ENCODE results near the gene NTN1.

Gene NTN1

GRCh38 chr17:9037736-9038135, 16.4 kb downstream of the NTN1 start:
- Histone ChIP-seq H3K27ac (ENCODE audit: low read depth, low read length) (no peak overlapping the region), H3K79me2 (ENCODE audit: control insufficient read depth, low read length) (no peaks in the 10 kb centered on the region), H3K27me3 (ENCODE audit: control insufficient read depth, low read length) (no peaks in the 10 kb centered on the region), H4K20me1 (ENCODE audit: control insufficient read depth, insufficient read depth, low read depth, low read length) (no peaks in the 10 kb centered on the region), H3K9me3 (ENCODE audit: control insufficient read depth, insufficient read depth, low read length) (no peaks in the 10 kb centered on the region), H3K36me3 (ENCODE audit: control insufficient read depth, low read length) (no peaks in the 10 kb centered on the region), H3K4me2 (ENCODE audit: low read length) (no peak overlapping the region), H3K9me2 (replicated peaks; ENCODE audit: control insufficient read depth, low read length) (no peaks in the 10 kb centered on the region), H3K4me1 (ENCODE audit: control insufficient read depth, low read length) (no peaks in the 10 kb centered on the region), H3K4me3 (ENCODE audit: low read length) (no peak overlapping the region), H3F3A (ENCODE audit: control insufficient read depth, insufficient read depth) (no peaks in the 10 kb centered on the region)
- TF ChIP-seq EZH2phosphoT487 (IDR thresholded peaks at IDR 0.05; ENCODE audit: borderline replicate concordance, low read length): no peak
- no peak for TF ChIP-seq CTCF (IDR thresholded peaks at IDR 0.05; ENCODE audit: low read depth, low read length, poor library complexity, severe bottlenecking)

GRCh38 chr17:9038380-9038779, 17.1 kb downstream of the NTN1 start:
- H3K79me2 ChIP-seq (ENCODE audit: control insufficient read depth, low read length): no peaks in the 10 kb centered on the region
- TF ChIP-seq CTCF (IDR thresholded peaks at IDR 0.05; ENCODE audit: low read depth, low read length, poor library complexity, severe bottlenecking) (no peak), EZH2phosphoT487 (IDR thresholded peaks at IDR 0.05; ENCODE audit: borderline replicate concordance, low read length) (no peak)

GRCh38 chr17:9044772-9045463, 23.6 kb downstream of the NTN1 start:
- Histone ChIP-seq H3K4me1 (ENCODE audit: control insufficient read depth, low read length) (no peaks in the 10 kb centered on the region), H3K27me3 (ENCODE audit: control insufficient read depth, low read length) (no peaks in the 10 kb centered on the region), H3K27ac (ENCODE audit: low read depth, low read length) (no peak overlapping the region), H3K79me2 (ENCODE audit: control insufficient read depth, low read length) (no peaks in the 10 kb centered on the region), H3K9me3 (ENCODE audit: control insufficient read depth, insufficient read depth, low read length) (no peaks in the 10 kb centered on the region), H3F3A (ENCODE audit: control insufficient read depth, insufficient read depth) (no peaks in the 10 kb centered on the region), H3K36me3 (ENCODE audit: control insufficient read depth, low read length) (no peaks in the 10 kb centered on the region), H4K20me1 (ENCODE audit: control insufficient read depth, insufficient read depth, low read depth, low read length) (no peaks in the 10 kb centered on the region), H3K4me3 (ENCODE audit: low read length) (no peak overlapping the region), H3K4me2 (ENCODE audit: low read length) (no peak overlapping the region), H3K9me2 (replicated peaks; ENCODE audit: control insufficient read depth, low read length) (no peaks in the 10 kb centered on the region)
- TF ChIP-seq CTCF (IDR thresholded peaks at IDR 0.05; ENCODE audit: low read depth, low read length, poor library complexity, severe bottlenecking) (no peak), EZH2phosphoT487 (IDR thresholded peaks at IDR 0.05; ENCODE audit: borderline replicate concordance, low read length) (no peak)

More at GRCh38 chr17:9038380-9038779, 17.1 kb downstream of the NTN1 start:
- Histone ChIP-seq H3K9me3 (ENCODE audit: control insufficient read depth, insufficient read depth, low read length) (no peaks in the 10 kb centered on the region), H3K4me3 (ENCODE audit: low read length) (no peak overlapping the region), H3F3A (ENCODE audit: control insufficient read depth, insufficient read depth) (no peaks in the 10 kb centered on the region), H3K27ac (ENCODE audit: low read depth, low read length) (no peak overlapping the region), H3K4me2 (ENCODE audit: low read length) (no peak overlapping the region), H3K4me1 (ENCODE audit: control insufficient read depth, low read length) (no peaks in the 10 kb centered on the region), H3K27me3 (ENCODE audit: control insufficient read depth, low read length) (no peaks in the 10 kb centered on the region), H4K20me1 (ENCODE audit: control insufficient read depth, insufficient read depth, low read depth, low read length) (no peaks in the 10 kb centered on the region), H3K36me3 (ENCODE audit: control insufficient read depth, low read length) (no peaks in the 10 kb centered on the region), H3K9me2 (replicated peaks; ENCODE audit: control insufficient read depth, low read length) (no peaks in the 10 kb centered on the region)

Measured in DOHH2 (cell line).